Nephron progenitor cell (in vitro differentiated cells): ENCODE data around the gene PYROXD2.

Experiments used
- DNase-seq: peaks from one replicate; pipeline ENCODE4 v3.0.0; 2021
- H3K27ac Mint-ChIP-seq: 2 replicates; pipeline ENCODE4 v1.8.0; 2021; ENCODE audit warnings: mild to moderate bottlenecking, moderate library complexity, mixed read lengths
- H3K27me3 Mint-ChIP-seq: 2 replicates; pipeline ENCODE4 v1.8.0; 2021; ENCODE audit warnings: mild to moderate bottlenecking, low read depth, mixed read lengths; ENCODE audit not compliant: poor library complexity
- H3K36me3 Mint-ChIP-seq: 2 replicates; pipeline ENCODE4 v1.8.0; 2021; ENCODE audit warnings: low read depth, mixed read lengths
- H3K4me1 Mint-ChIP-seq: 2 replicates; pipeline ENCODE4 v1.8.0; 2021; ENCODE audit warnings: mixed read lengths
- H3K4me3 Mint-ChIP-seq: 2 replicates; pipeline ENCODE4 v1.8.0; 2021; ENCODE audit warnings: mild to moderate bottlenecking, moderate library complexity, mixed read lengths
- H3K9me3 Mint-ChIP-seq: 2 replicates; pipeline ENCODE4 v1.8.0; 2021; ENCODE audit warnings: mild to moderate bottlenecking, moderate library complexity, mixed read lengths
- TF ChIP-seq, protein P1 (sequence below): fragments of 200-600 bp; sonication (generic); IDR thresholded peaks from 2 replicates; pipeline ENCODE4 v1.5.0; 2021; ENCODE audit warnings: antibody characterized with exemption

PYROXD2 gene

GRCh38 chr10:98367604-98368451, 47.2 kb downstream of the PYROXD2 start:
- Mint-ChIP-seq H3K9me3 (peaks cover 5% of the 10 kb centered on the region), H3K4me3 (no peak overlapping the region), H3K4me1 (peaks cover 72% of the 10 kb centered on the region), H3K36me3 (no peaks in the 10 kb centered on the region), H3K27me3 (peaks cover 3% of the 10 kb centered on the region), H3K27ac (peak overlapping the region; percentile 20)
- DNase-seq, result no peak
- TF ChIP-seq, protein P1, sequence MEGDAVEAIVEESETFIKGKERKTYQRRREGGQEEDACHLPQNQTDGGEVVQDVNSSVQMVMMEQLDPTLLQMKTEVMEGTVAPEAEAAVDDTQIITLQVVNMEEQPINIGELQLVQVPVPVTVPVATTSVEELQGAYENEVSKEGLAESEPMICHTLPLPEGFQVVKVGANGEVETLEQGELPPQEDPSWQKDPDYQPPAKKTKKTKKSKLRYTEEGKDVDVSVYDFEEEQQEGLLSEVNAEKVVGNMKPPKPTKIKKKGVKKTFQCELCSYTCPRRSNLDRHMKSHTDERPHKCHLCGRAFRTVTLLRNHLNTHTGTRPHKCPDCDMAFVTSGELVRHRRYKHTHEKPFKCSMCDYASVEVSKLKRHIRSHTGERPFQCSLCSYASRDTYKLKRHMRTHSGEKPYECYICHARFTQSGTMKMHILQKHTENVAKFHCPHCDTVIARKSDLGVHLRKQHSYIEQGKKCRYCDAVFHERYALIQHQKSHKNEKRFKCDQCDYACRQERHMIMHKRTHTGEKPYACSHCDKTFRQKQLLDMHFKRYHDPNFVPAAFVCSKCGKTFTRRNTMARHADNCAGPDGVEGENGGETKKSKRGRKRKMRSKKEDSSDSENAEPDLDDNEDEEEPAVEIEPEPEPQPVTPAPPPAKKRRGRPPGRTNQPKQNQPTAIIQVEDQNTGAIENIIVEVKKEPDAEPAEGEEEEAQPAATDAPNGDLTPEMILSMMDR, result no peak

DNA sequence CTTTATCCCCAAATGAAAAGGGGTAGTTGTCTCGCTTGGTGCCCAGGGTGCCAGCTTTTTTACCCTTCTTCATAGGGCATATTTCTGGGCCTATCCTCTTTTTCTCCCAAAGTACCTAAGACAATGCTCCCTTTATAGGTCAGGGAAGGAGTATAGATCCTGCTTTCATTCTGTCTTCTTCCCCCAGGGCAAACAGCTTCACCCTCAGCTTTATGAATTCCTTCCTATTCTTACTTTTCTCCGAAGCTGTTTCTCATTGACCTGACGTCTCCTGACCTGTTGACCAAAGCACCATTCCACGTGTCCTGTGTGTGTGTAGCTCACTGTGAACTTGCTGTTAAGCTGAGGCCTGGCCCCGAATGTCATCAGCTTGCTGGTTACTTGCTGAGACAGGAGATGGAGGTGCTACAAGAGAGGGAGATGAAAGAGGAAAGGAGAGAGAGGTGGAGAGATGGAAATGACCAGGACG, 48.9 kb downstream of the PYROXD2 start:
- no peak for DNase-seq
- Mint-ChIP-seq H3K36me3 (no peaks in the 10 kb centered on the region), H3K4me3 (no peak overlapping the region), H3K4me1 (peaks cover 68% of the 10 kb centered on the region), H3K27ac (peak overlapping the region; percentile 50), H3K27me3 (peaks cover 3% of the 10 kb centered on the region), H3K9me3 (peaks cover 5% of the 10 kb centered on the region)
- TF ChIP-seq, protein P1, result no peak

DNA sequence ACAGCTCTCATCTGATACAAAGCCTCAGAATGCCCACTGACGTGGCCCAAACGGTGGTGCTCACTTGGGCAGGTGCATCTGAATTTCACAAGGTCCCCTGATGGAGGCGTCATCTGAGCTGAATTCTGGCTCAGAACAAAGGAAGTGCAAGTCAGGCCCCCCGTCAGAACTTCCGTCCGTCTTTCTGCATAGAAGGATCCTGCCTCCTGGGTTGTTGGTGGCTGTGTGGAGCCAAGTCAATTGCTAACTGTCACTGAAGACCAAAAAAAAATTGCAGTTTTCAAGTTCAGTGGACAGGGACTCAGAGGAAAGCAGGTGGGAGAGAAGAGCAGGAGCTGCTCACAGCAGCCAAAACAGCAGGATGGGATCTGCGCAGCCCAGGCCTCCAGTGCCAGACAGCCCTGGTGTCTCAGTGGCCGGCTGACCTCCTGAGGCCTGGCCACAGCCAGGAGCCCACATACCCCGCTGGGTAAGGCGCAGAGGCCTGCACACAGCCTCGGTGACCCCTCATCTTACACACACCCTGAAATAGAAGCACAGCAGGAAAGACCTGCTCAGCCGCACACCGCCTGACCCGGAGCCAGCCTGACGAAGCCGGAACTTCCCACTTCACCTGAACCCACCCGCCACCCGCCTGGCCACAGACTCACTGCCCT, 49.4 kb downstream of the PYROXD2 start:
- Mint-ChIP-seq H3K36me3 (no peaks in the 10 kb centered on the region), H3K9me3 (peaks cover 5% of the 10 kb centered on the region), H3K27me3 (peaks cover 3% of the 10 kb centered on the region), H3K4me1 (peaks cover 66% of the 10 kb centered on the region), H3K4me3 (no peak overlapping the region), H3K27ac (peak overlapping the region; percentile 71)
- DNase-seq, result no peak
- TF ChIP-seq, protein P1, result no peak

DNA sequence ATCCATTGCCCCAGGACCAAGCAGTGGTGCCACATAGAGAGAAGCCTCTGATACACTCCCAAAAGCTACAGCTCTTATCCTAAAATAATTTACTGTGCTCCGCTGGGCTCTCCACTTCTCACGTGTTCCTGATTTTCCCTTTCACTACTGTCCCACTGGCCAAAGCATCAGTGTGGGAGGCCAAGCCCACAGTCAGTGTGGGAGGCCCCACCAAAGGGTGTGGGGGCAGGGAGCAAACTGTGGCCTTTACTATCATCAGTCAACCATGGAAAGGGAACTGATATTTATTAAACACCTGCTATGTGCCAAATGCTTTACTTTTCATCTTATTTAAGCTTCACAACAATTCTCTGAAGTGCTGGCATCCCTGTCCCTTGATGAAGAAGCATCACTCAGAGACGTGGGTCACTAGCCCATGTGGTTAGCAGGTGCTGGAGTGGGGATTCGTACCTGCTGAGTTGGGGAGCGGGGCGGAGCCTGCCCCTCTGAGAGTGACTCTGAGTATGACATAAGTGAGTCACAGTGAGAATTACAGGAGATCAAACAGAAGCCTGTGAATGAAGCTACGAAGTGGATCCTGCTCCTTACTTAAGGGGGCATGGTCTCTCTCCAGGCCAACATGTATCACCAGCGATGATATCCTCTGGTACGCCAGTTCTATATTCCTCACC, 50.4 kb downstream of the PYROXD2 start:
- Mint-ChIP-seq H3K4me3 (no peak overlapping the region), H3K9me3 (peaks cover 5% of the 10 kb centered on the region), H3K27me3 (peaks cover 3% of the 10 kb centered on the region), H3K36me3 (no peaks in the 10 kb centered on the region), H3K4me1 (peaks cover 60% of the 10 kb centered on the region), H3K27ac (no peak overlapping the region)
- TF ChIP-seq, protein P1, result no peak
- DNase-seq, result no peak

DNA sequence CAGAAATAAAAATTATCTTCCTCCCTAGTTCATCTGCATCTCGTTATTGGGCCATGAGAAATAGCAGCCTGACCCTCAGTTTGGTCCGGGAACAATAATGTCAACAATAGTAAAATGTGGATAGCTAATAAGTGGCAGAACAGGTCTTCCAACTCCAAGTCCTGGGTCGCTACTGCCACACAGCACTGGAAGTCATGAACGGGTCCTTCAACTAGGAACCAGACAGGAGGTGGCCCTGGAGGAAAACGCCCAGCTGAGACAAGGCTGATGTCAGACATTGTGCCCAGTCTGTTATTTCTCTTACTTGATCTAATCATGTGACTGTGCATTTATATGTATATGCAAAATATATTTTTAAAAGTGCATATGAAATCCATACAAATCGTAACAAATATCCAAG, 51.8 kb downstream of the PYROXD2 start:
- no peak for DNase-seq
- Mint-ChIP-seq H3K4me1 (peaks cover 53% of the 10 kb centered on the region), H3K36me3 (no peaks in the 10 kb centered on the region)

More for the DNA sequence above, 51.8 kb downstream of the PYROXD2 start:
- H3K9me3 Mint-ChIP-seq, result peaks cover 1% of the 10 kb centered on the region
- no peak overlapping the region for H3K4me3 Mint-ChIP-seq
- peaks cover 6% of the 10 kb centered on the region for H3K27me3 Mint-ChIP-seq
- H3K27ac Mint-ChIP-seq, result no peak overlapping the region
- TF ChIP-seq, protein P1, result no peak
